Measurements from ENCODE around the gene CAMTA1. TPM values are rescaled to one million over a fixed set of nuclear protein-coding genes. Genes with fewer than 3 reads are reported as not detected.

The CAMTA1 gene
- polyA plus RNA-seq, 1 donor from 2014 or later: 162 TPM

GRCh38 chr1:7373251-7373650 lies 588.0 kb downstream of the CAMTA1 start:
- Histone ChIP-seq H3K36me3 (ENCODE audit: insufficient read depth, low read length) (no peaks in the 10 kb centered on the region), H3K4me2 (ENCODE audit: low read length) (no peak overlapping the region), H3F3A (ENCODE audit: insufficient read depth, low read length, poor library complexity, severe bottlenecking) (no peaks in the 10 kb centered on the region), H3K9me2 (ENCODE audit: insufficient read depth, low read length) (no peaks in the 10 kb centered on the region), H3K9ac (ENCODE audit: low read length) (no peak overlapping the region), H2AFZ (ENCODE audit: low read depth, low read length) (no peak overlapping the region), H3K4me3 (ENCODE audit: low read length) (no peak overlapping the region), H3K9me3 (ENCODE audit: low read length) (no peaks in the 10 kb centered on the region), H3K27ac (ENCODE audit: low read length) (no peak overlapping the region), H3K79me2 (replicated peaks; ENCODE audit: insufficient read depth, low read length) (no peaks in the 10 kb centered on the region), H3K27me3 (ENCODE audit: insufficient read depth, low read depth, low read length) (no peaks in the 10 kb centered on the region), H4K20me1 (ENCODE audit: insufficient read depth) (no peaks in the 10 kb centered on the region)
- TF ChIP-seq POLR2AphosphoS5 (IDR thresholded peaks at IDR 0.05) (no peak), RAD21 (conservative IDR thresholded peaks at IDR 0.05) (no peak)

GRCh38 chr1:7373876-7374562 lies 588.8 kb downstream of the CAMTA1 start:
- Histone ChIP-seq H3K9me3 (ENCODE audit: low read length) (no peaks in the 10 kb centered on the region), H3F3A (ENCODE audit: insufficient read depth, low read length, poor library complexity, severe bottlenecking) (no peaks in the 10 kb centered on the region), H3K4me3 (ENCODE audit: low read length) (no peak overlapping the region), H3K36me3 (ENCODE audit: insufficient read depth, low read length) (no peaks in the 10 kb centered on the region), H3K27ac (ENCODE audit: low read length) (no peak overlapping the region), H3K9ac (ENCODE audit: low read length) (no peak overlapping the region), H3K9me2 (ENCODE audit: insufficient read depth, low read length) (no peaks in the 10 kb centered on the region), H3K4me2 (ENCODE audit: low read length) (no peak overlapping the region), H2AFZ (ENCODE audit: low read depth, low read length) (no peak overlapping the region), H3K79me2 (replicated peaks; ENCODE audit: insufficient read depth, low read length) (no peaks in the 10 kb centered on the region), H4K20me1 (ENCODE audit: insufficient read depth) (no peaks in the 10 kb centered on the region), H3K27me3 (ENCODE audit: insufficient read depth, low read depth, low read length) (no peaks in the 10 kb centered on the region)
- TF ChIP-seq MXI1 (conservative IDR thresholded peaks at IDR 0.05; ENCODE audit: poor library complexity, severe bottlenecking) (no peak), EP300 (conservative IDR thresholded peaks at IDR 0.05; ENCODE audit: poor library complexity, severe bottlenecking) (no peak), REST (IDR thresholded peaks at IDR 0.05; ENCODE audit: borderline replicate concordance) (no peak), SMC3 (conservative IDR thresholded peaks at IDR 0.05; ENCODE audit: poor library complexity) (no peak), TAF1 (IDR thresholded peaks at IDR 0.05; ENCODE audit: low read depth) (no peak), CTCF (IDR thresholded peaks at IDR 0.05; ENCODE audit: poor library complexity, severe bottlenecking) (no peak), EZH2 (IDR thresholded peaks at IDR 0.05; ENCODE audit: borderline replicate concordance, insufficient read depth, low read length, poor library complexity, severe bottlenecking) (no peak), POLR2AphosphoS5 (IDR thresholded peaks at IDR 0.05) (no peak), RAD21 (conservative IDR thresholded peaks at IDR 0.05) (no peak)

Measured in neural cell (in vitro differentiated cells).